HepG2 (cell line): ENCODE results near the gene P3H4. TPM values are rescaled to one million over a fixed set of nuclear protein-coding genes. Genes with fewer than 3 reads are reported as not detected.

Experiments used
- ETV5 ChIP-seq: IDR thresholded peaks from 2 replicates; pipeline ENCODE4 v1.6.1; 2018; ENCODE audit warnings: missing biosample characterization, missing genetic modification reagents, inconsistent platforms, borderline replicate concordance
- HES4 ChIP-seq: sonication (generic); formaldehyde crosslinking; IDR thresholded peaks from 2 replicates; pipeline ENCODE4 v1.9.0; 2021; ENCODE audit warnings: mild to moderate bottlenecking, missing genetic modification reagents, borderline replicate concordance
- PHF21A ChIP-seq: sonication (generic); formaldehyde crosslinking; IDR thresholded peaks from 2 replicates; pipeline ENCODE4 v1.5.0; 2020; ENCODE audit warnings: mild to moderate bottlenecking, missing genetic modification reagents
- PITX1 ChIP-seq: sonication (generic); formaldehyde crosslinking; IDR thresholded peaks from 2 replicates; pipeline ENCODE4 v1.5.1; 2020; ENCODE audit warnings: mild to moderate bottlenecking, missing genetic modification reagents
- RXRA ChIP-seq: sonication (generic); formaldehyde crosslinking; IDR thresholded peaks from 2 replicates; pipeline ENCODE4 v1.5.1; 2020; ENCODE audit warnings: missing genetic modification reagents
- SRF ChIP-seq: IDR thresholded peaks from 2 replicates; pipeline ENCODE4 v1.6.1; 2011; ENCODE audit warnings: mild to moderate bottlenecking, low read depth, low read length, moderate library complexity
- YEATS2 ChIP-seq: sonication (generic); formaldehyde crosslinking; IDR thresholded peaks from 2 replicates; pipeline ENCODE4 v1.4.0; 2020; ENCODE audit warnings: missing genetic modification reagents, borderline replicate concordance
- ZFP82 ChIP-seq: sonication (generic); formaldehyde crosslinking; IDR thresholded peaks from 2 replicates; pipeline ENCODE4 v1.5.1; 2020; ENCODE audit warnings: mild to moderate bottlenecking, missing genetic modification reagents, borderline replicate concordance
- ZNF326 ChIP-seq: sonication (generic); formaldehyde crosslinking; IDR thresholded peaks from 2 replicates; pipeline ENCODE4 v1.4.0; 2020; ENCODE audit warnings: missing genetic modification reagents, borderline replicate concordance
- ZNF33B ChIP-seq: sonication (generic); formaldehyde crosslinking; IDR thresholded peaks from 2 replicates; pipeline ENCODE4 v1.5.1; 2020; ENCODE audit warnings: mild to moderate bottlenecking, missing genetic modification reagents
- ZNF441 ChIP-seq: sonication (generic); formaldehyde crosslinking; IDR thresholded peaks from 2 replicates; pipeline ENCODE4 v1.7.0; 2021; ENCODE audit warnings: missing genetic modification reagents, borderline replicate concordance
- ZSCAN9 ChIP-seq: IDR thresholded peaks from 2 replicates; pipeline ENCODE4 v1.6.1; 2016; ENCODE audit warnings: borderline replicate concordance
- polyA plus RNA-seq, 8 experiments: library from polyadenylated mRNA; depleted of rRNA in 3 of 8; stranded (reverse) in 7 of 8; unstranded in 1 of 8; fragments of >200 nt; fragmentation: Illumina TruSeq in 4 of 8; extraction: Trizol in 4 of 8; gene quantifications; 2 replicates each; pipeline versions ENCODE4 v1.2.1 to v1.2.3, GENCODE V29; 2011 to 2016; ENCODE audit warnings: low read depth in 4 of 8, missing spikeins in 1 of 8, mixed read lengths in 1 of 8; ENCODE audit not compliant: insufficient read depth in 1 of 8
- total RNA-seq, 5 experiments: library from RNA; depleted of rRNA; stranded (reverse); fragments of >200 nt; fragmentation: Illumina TruSeq; extraction: Trizol; gene quantifications; 2 replicates each; pipeline ENCODE4 v1.2.3, GENCODE V29; 2016; ENCODE audit warnings: low read depth in 1 of 5
- TF ChIP-seq, protein P1 (sequence below): sonication (generic); formaldehyde crosslinking; IDR thresholded peaks from 2 replicates; pipeline ENCODE4 v1.8.0; 2022; ENCODE audit warnings: mild to moderate bottlenecking, missing genetic modification reagents, borderline replicate concordance
- TF ChIP-seq, protein P2 (sequence below): sonication (generic); formaldehyde crosslinking; IDR thresholded peaks from 2 replicates; pipeline ENCODE4 v1.4.0; 2020; ENCODE audit warnings: missing genetic modification reagents, borderline replicate concordance
- TF ChIP-seq, protein P3 (sequence below): sonication (generic); formaldehyde crosslinking; IDR thresholded peaks from 2 replicates; pipeline ENCODE4 v1.9.0; 2021; ENCODE audit warnings: missing genetic modification reagents, borderline replicate concordance
- TF ChIP-seq, protein P4 (sequence below): sonication (generic); formaldehyde crosslinking; IDR thresholded peaks from 2 replicates; pipeline ENCODE4 v1.4.0; 2020; ENCODE audit warnings: missing genetic modification reagents, low read depth, mild to moderate bottlenecking, borderline replicate concordance
- TF ChIP-seq, protein P5 (sequence below): sonication (generic); formaldehyde crosslinking; IDR thresholded peaks from 2 replicates; pipeline ENCODE4 v1.5.1; 2020; ENCODE audit warnings: mild to moderate bottlenecking, missing genetic modification reagents

The P3H4 gene
- total and polyA plus RNA-seq, 2 of the 13 experiments (the other 11 are each of a cell fraction or from before 2014, with no cell fraction given) = 37.1 to 50.6 TPM

DNA sequence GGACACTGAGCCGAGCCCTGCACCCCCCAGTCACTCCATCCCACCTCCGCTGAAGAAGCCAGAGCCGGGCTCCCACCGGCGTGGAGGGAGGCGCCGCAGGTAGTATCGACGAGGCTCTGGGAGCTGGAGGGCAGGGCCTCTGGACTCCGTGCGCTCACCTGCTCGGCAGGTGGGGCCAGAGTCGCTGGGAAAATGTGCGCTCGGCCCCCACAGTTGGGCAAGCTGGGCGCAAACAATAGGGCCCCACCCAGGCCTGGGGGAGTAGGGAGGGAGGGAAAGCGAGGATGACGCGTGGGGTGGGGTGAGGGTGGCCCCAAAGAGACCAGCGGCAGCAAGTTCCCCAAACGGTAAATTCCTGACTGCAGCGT is 25.9 kb downstream of the P3H4 start (continued):
- TF ChIP-seq, protein P1, sequence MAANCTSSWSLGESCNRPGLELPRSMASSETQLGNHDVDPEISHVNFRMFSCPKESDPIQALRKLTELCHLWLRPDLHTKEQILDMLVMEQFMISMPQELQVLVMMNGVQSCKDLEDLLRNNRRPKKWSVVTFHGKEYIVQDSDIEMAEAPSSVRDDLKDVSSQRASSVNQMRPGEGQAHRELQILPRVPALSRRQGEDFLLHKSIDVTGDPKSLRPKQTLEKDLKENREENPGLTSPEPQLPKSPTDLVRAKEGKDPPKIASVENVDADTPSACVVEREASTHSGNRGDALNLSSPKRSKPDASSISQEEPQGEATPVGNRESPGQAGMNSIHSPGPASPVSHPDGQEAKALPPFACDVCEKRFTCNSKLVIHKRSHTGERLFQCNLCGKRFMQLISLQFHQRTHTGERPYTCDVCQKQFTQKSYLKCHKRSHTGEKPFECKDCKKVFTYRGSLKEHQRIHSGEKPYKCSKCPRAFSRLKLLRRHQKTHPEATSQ (CRISPR knock-in tag) = no peak
- TF ChIP-seq, protein P2, sequence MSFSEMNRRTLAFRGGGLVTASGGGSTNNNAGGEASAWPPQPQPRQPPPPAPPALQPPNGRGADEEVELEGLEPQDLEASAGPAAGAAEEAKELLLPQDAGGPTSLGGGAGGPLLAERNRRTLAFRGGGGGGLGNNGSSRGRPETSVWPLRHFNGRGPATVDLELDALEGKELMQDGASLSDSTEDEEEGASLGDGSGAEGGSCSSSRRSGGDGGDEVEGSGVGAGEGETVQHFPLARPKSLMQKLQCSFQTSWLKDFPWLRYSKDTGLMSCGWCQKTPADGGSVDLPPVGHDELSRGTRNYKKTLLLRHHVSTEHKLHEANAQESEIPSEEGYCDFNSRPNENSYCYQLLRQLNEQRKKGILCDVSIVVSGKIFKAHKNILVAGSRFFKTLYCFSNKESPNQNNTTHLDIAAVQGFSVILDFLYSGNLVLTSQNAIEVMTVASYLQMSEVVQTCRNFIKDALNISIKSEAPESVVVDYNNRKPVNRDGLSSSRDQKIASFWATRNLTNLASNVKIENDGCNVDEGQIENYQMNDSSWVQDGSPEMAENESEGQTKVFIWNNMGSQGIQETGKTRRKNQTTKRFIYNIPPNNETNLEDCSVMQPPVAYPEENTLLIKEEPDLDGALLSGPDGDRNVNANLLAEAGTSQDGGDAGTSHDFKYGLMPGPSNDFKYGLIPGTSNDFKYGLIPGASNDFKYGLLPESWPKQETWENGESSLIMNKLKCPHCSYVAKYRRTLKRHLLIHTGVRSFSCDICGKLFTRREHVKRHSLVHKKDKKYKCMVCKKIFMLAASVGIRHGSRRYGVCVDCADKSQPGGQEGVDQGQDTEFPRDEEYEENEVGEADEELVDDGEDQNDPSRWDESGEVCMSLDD (CRISPR knock-in tag) = no peak
- TF ChIP-seq YEATS2 (CRISPR knock-in tag) (0 out of 2 replicates have a peak, but pooled peaks have one; percentile 19), PITX1 (CRISPR knock-in tag) (peak; percentile 32; the same call in 1 of the 2 replicates), ETV5 (CRISPR knock-in tag) (no peak), ZNF33B (CRISPR knock-in tag) (peak; percentile 30), ZNF326 (CRISPR knock-in tag) (no peak), RXRA (peak; percentile 29; the same call in 1 of the 2 replicates), ZFP82 (CRISPR knock-in tag) (no peak), PHF21A (0 out of 2 replicates have a peak, but pooled peaks have one; percentile 43), HES4 (CRISPR knock-in tag) (no peak), SRF (no peak), ZSCAN9 (CRISPR knock-in tag) (no peak), ZNF441 (CRISPR knock-in tag) (no peak)
- TF ChIP-seq, protein P3, sequence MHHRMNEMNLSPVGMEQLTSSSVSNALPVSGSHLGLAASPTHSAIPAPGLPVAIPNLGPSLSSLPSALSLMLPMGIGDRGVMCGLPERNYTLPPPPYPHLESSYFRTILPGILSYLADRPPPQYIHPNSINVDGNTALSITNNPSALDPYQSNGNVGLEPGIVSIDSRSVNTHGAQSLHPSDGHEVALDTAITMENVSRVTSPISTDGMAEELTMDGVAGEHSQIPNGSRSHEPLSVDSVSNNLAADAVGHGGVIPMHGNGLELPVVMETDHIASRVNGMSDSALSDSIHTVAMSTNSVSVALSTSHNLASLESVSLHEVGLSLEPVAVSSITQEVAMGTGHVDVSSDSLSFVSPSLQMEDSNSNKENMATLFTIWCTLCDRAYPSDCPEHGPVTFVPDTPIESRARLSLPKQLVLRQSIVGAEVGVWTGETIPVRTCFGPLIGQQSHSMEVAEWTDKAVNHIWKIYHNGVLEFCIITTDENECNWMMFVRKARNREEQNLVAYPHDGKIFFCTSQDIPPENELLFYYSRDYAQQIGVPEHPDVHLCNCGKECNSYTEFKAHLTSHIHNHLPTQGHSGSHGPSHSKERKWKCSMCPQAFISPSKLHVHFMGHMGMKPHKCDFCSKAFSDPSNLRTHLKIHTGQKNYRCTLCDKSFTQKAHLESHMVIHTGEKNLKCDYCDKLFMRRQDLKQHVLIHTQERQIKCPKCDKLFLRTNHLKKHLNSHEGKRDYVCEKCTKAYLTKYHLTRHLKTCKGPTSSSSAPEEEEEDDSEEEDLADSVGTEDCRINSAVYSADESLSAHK = no peak
- TF ChIP-seq, protein P4, sequence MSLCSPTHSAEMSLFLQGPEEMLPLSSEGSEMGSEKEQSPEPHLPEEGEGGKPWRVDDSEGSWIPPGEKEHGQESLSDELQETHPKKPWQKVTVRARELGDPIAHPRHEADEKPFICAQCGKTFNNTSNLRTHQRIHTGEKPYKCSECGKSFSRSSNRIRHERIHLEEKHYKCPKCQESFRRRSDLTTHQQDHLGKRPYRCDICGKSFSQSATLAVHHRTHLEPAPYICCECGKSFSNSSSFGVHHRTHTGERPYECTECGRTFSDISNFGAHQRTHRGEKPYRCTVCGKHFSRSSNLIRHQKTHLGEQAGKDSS (CRISPR knock-in tag) = peak; percentile 5; the same call in 1 of the 2 replicates
- TF ChIP-seq, protein P5, sequence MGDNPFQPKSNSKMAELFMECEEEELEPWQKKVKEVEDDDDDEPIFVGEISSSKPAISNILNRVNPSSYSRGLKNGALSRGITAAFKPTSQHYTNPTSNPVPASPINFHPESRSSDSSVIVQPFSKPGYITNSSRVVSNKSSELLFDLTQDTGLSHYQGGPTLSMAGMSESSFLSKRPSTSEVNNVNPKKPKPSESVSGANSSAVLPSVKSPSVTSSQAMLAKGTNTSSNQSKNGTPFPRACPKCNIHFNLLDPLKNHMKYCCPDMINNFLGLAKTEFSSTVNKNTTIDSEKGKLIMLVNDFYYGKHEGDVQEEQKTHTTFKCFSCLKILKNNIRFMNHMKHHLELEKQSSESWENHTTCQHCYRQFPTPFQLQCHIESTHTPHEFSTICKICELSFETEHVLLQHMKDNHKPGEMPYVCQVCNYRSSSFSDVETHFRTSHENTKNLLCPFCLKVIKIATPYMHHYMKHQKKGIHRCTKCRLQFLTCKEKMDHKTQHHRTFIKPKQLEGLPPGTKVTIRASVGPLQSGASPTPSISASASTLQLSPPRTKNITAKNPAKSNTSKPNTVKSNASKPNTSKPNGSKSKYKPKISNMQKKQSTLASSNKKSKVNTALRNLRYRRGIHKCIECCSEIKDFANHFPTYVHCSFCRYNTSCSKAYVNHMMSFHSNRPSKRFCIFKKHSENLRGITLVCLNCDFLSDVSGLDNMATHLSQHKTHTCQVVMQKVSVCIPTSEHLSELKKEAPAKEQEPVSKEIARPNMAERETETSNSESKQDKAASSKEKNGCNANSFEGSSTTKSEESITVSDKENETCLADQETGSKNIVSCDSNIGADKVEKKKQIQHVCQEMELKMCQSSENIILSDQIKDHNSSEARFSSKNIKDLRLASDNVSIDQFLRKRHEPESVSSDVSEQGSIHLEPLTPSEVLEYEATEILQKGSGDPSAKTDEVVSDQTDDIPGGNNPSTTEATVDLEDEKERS (CRISPR knock-in tag) = peak; percentile 51; the same call in 1 of the 2 replicates
